GM12878 (cell line): ENCODE results near the gene ROBO1. TPM values are rescaled to one million over a fixed set of nuclear protein-coding genes. Genes with fewer than 3 reads are reported as not detected.

ENCODE experiments used
- ATAC-seq: fragments of 200-7000 bp; cut with Tn5 transposase; 3 replicates; pipeline ENCODE4 v1.9.1; 2020; ENCODE audit warnings: mild to moderate bottlenecking, moderate library complexity
- BruUV-seq: library from RNA; stranded (reverse); fragments of 400-500 nt; replicated peaks from 2 replicates; lab custom pipeline; 2021; lab: Mats Ljungman, UMichigan
- CTCF ChIA-PET: fragments of 300-600 bp; sonication (Branson Sonifier 250); formaldehyde crosslinking; extraction: SDS; loops from one replicate; lab custom pipeline; 2021; ENCODE audit warnings: inconsistent platforms; lab: Yijun Ruan, JAX
- POLR2A ChIA-PET: fragments of 350-600 bp; formaldehyde crosslinking; extraction: SDS; loops from one replicate; lab custom pipeline; 2021; ENCODE audit warnings: inconsistent platforms; lab: Charles Lee
- RAD21 ChIA-PET: fragments of 300-600 bp; sonication (Branson Sonifier 250); formaldehyde crosslinking; loops from one replicate; lab custom pipeline; 2023; ENCODE audit warnings: antibody characterized with exemption; ENCODE audit not compliant: unreplicated experiment; lab: Charles Lee
- SMC1A ChIA-PET: fragments of 300-600 bp; sonication (Branson Sonifier 250); formaldehyde crosslinking; loops from one replicate; lab custom pipeline; 2023; ENCODE audit not compliant: unreplicated experiment, uncharacterized antibody; lab: Charles Lee
- DNase-seq: peaks from one replicate; pipeline ENCODE4 v3.0.0-alpha.2; 2011; ENCODE audit warnings: low read depth, low spot score
- FAIRE-seq: peaks from 3 replicates; lab custom pipeline; 2011; peaks lifted over from hg19 to GRCh38; lab: Jason Lieb, UNC
- H2AFZ ChIP-seq: 2 replicates; pipeline ENCODE4 v1.6.0; 2011; ENCODE audit warnings: low read depth, low read length, control low read depth; ENCODE audit not compliant: control insufficient read depth
- H3K27ac ChIP-seq: 2 replicates; pipeline ENCODE4 v1.5.1; 2011; ENCODE audit warnings: control low read depth; ENCODE audit not compliant: control insufficient read depth, insufficient read depth
- H3K27me3 ChIP-seq, 2 experiments: replicated peaks in 1 of 2; 2 replicates each; pipeline versions ENCODE4 v1.6.0 to v1.6.1; 2011; ENCODE audit warnings: low read length in 1 of 2; ENCODE audit not compliant: control insufficient read depth in 2 of 2, insufficient read depth in 2 of 2
- H3K36me3 ChIP-seq, 2 experiments: 2 replicates each; pipeline ENCODE4 v1.5.1; 2011; ENCODE audit warnings: low read length in 1 of 2; ENCODE audit not compliant: control insufficient read depth in 2 of 2, insufficient read depth in 2 of 2
- H3K4me1 ChIP-seq: 2 replicates; pipeline ENCODE4 v1.6.1; 2011; ENCODE audit warnings: mild to moderate bottlenecking, low read length, moderate library complexity, mixed read lengths; ENCODE audit not compliant: control insufficient read depth, insufficient read depth
- H3K4me2 ChIP-seq: 2 replicates; pipeline ENCODE4 v1.6.0; 2011; ENCODE audit warnings: control low read depth; ENCODE audit not compliant: control insufficient read depth, insufficient read depth
- H3K4me3 ChIP-seq: fragments of 200-600 bp; sonication (generic); 2 replicates; pipeline ENCODE4 v1.5.1; 2016
- H3K79me2 ChIP-seq: 2 replicates; pipeline ENCODE4 v1.6.0; 2011; ENCODE audit warnings: low read length; ENCODE audit not compliant: control insufficient read depth, insufficient read depth
- H3K9ac ChIP-seq: 2 replicates; pipeline ENCODE4 v1.8.0; 2011; ENCODE audit warnings: low read length, control low read depth, mixed read lengths; ENCODE audit not compliant: control insufficient read depth, insufficient read depth
- H3K9me3 ChIP-seq: replicated peaks from 3 replicates; pipeline ENCODE4 v1.5.1; 2011; ENCODE audit warnings: mild to moderate bottlenecking, low read length; ENCODE audit not compliant: control insufficient read depth, insufficient read depth
- H4K20me1 ChIP-seq: 2 replicates; pipeline ENCODE4 v1.6.0; 2011; ENCODE audit not compliant: control insufficient read depth, insufficient read depth
- CBX5 ChIP-seq: sonication (generic); IDR thresholded peaks from 2 replicates; pipeline ENCODE4 v1.6.1; 2016; ENCODE audit warnings: low read depth, moderate library complexity, mild to moderate bottlenecking, inconsistent platforms
- CREM ChIP-seq: IDR thresholded peaks from 2 replicates; pipeline ENCODE4 v1.6.1; 2014; ENCODE audit warnings: antibody characterized with exemption, low read depth
- E4F1 ChIP-seq: fragments of 450-650 bp; IDR thresholded peaks from 2 replicates; pipeline ENCODE4 v1.6.1; 2018; ENCODE audit warnings: borderline replicate concordance, mild to moderate bottlenecking; ENCODE audit not compliant: partially characterized antibody
- EP300 ChIP-seq, 2 experiments: fragments of 150-350 bp in 1 of 2; IDR thresholded peaks; 2 replicates each; pipeline ENCODE4 v1.6.1; 2011 to 2012; ENCODE audit warnings: low read depth in 2 of 2, low read length in 2 of 2, borderline replicate concordance in 1 of 2, improper control_type of control experiment in 1 of 2, inconsistent platforms in 1 of 2; ENCODE audit not compliant: control insufficient read depth in 1 of 2
- EZH2 ChIP-seq: IDR thresholded peaks from 2 replicates; pipeline ENCODE4 v1.6.1; 2012; ENCODE audit warnings: low read depth, mild to moderate bottlenecking, control low read depth, inconsistent platforms, low read length, borderline replicate concordance; ENCODE audit not compliant: control insufficient read depth
- IKZF1 ChIP-seq: fragments of 450-650 bp; conservative IDR thresholded peaks from 2 replicates; pipeline ENCODE4 v1.6.1; 2017; ENCODE audit warnings: antibody characterized with exemption, mild to moderate bottlenecking
- MTA2 ChIP-seq: fragments of 450-650 bp; IDR thresholded peaks from 2 replicates; pipeline ENCODE4 v1.6.1; 2016; ENCODE audit warnings: low read depth, mild to moderate bottlenecking, moderate library complexity
- RB1 ChIP-seq: fragments of 450-650 bp; formaldehyde crosslinking; IDR thresholded peaks from 2 replicates; pipeline ENCODE4 v1.6.1; 2017; ENCODE audit warnings: mild to moderate bottlenecking, borderline replicate concordance
- RBBP5 ChIP-seq: fragments of 200-600 bp; sonication (generic); conservative IDR thresholded peaks from 2 replicates; pipeline ENCODE4 v1.6.1; 2016
- RELA ChIP-seq: fragments of 450-650 bp; IDR thresholded peaks from 2 replicates; pipeline ENCODE4 v1.8.0; 2014; ENCODE audit warnings: borderline replicate concordance; ENCODE audit not compliant: partially characterized antibody
- RUNX3 ChIP-seq: IDR thresholded peaks from 2 replicates; pipeline ENCODE4 v1.6.1; 2012; ENCODE audit warnings: low read length, inconsistent platforms
- SIN3A ChIP-seq: IDR thresholded peaks from 2 replicates; pipeline ENCODE4 v1.6.1; 2012; ENCODE audit warnings: low read depth, low read length, improper control_type of control experiment
- TARDBP ChIP-seq: IDR thresholded peaks from 2 replicates; pipeline ENCODE4 v1.6.1; 2016; ENCODE audit warnings: borderline replicate concordance
- YY1 ChIP-seq: IDR thresholded peaks from 2 replicates; pipeline ENCODE4 v1.6.1; 2011; ENCODE audit warnings: low read depth, mild to moderate bottlenecking, low read length
- ZNF274 ChIP-seq: IDR thresholded peaks from one replicate; pipeline ENCODE4 v1.8.0; 2011; ENCODE audit not compliant: insufficient read length, insufficient read depth
- WGBS: methylation state at CpG from one replicate; pipeline ENCODE4 v1.1.6; 2016; ENCODE audit warnings: low lambda C conversion rate; ENCODE audit not compliant: insufficient replicate concordance, insufficient coverage; ENCODE audit errors: missing lambda C conversion rate; 5-methylcytosine and 5-hydroxymethylcytosine counted together
- in situ Hi-C: fragments of 300-500 bp; cut with MboI; formaldehyde crosslinking; loops from 9 replicates; pipeline ENCODE4 v1.14.3; 2018; ENCODE audit warnings: mixed read lengths
- intact Hi-C: fragments of 100-400 bp; cut with micrococcal nuclease; formaldehyde crosslinking; loops from one replicate; pipeline ENCODE4 v1.14.2; 2022; ENCODE audit not compliant: unreplicated experiment
- polyA plus RNA-seq, 11 experiments: library from polyadenylated mRNA; depleted of rRNA in 4 of 11; unstranded in 6 of 11; stranded (reverse) in 5 of 11; fragments of >200 nt; fragmentation: Nextera tagmentation in 4 of 11; fragmentation: Illumina TruSeq in 1 of 11; extraction: Ambion mirVana in 4 of 11; extraction: Trizol in 1 of 11; gene quantifications; 1 replicate in 1 of 11; 2 replicates in 10 of 11; pipeline versions ENCODE4 v1.2.1 to v1.2.3, GENCODE V29; 2011 to 2016; ENCODE audit warnings: inconsistent platforms in 2 of 11, missing spikeins in 2 of 11, low read depth in 1 of 11
- total RNA-seq, 4 experiments: library from RNA; depleted of rRNA in 3 of 4; stranded (reverse); fragments of >200 nt in 3 of 4; fragmentation: Illumina TruSeq in 1 of 4; extraction: Trizol in 1 of 4; gene quantifications; 2 replicates each; pipeline versions ENCODE4 v1.2.1 to v1.2.3, GENCODE V29; 2013 to 2021

The ROBO1 gene
- total and polyA plus RNA-seq, 10 of the 15 experiments (the other 5 are each of a cell fraction or from before 2014, with no cell fraction given), result 0.29 to 46.5 (median 1.2) TPM

GRCh38 chr3:79002465-79003372, 765.1 kb downstream of the ROBO1 start (continued):
- TF ChIP-seq EP300 (IDR thresholded peaks at IDR 0.05; ENCODE audit: borderline replicate concordance in 1 of 2, control insufficient read depth in 1 of 2, low read depth in 2 of 2, low read length in 2 of 2) (no peak), IKZF1 (peak; percentile 37; the same call in 1 of the 2 replicates)

GRCh38 chr3:79001255-79001654, 766.5 kb downstream of the ROBO1 start:
- SMC1A ChIA-PET, result interaction anchor here (1.0 to 2.8 kb wide), 6 partner anchors 9 to 178 kb away, joined by 3 to 18 read pairs (median 6); no protein-coding TSS in a partner anchor
- ATAC-seq, result no peak
- Histone ChIP-seq H3K4me3 (no peak overlapping the region), H3K27me3 (no peaks in the 10 kb centered on the region), H3K79me2 (no peaks in the 10 kb centered on the region), H3K36me3 (no peaks in the 10 kb centered on the region), H3K27ac (no peak overlapping the region), H3K9me3 (no peaks in the 10 kb centered on the region; the same call in 2 of the 3 replicates), H4K20me1 (no peaks in the 10 kb centered on the region), H3K4me2 (no peak overlapping the region), H2AFZ (no peak overlapping the region), H3K4me1 (no peaks in the 10 kb centered on the region), H3K9ac (no peak overlapping the region)
- intact Hi-C loops (no loop called here), in situ Hi-C loops (no loop called here)
- no peak for FAIRE-seq
- POLR2A ChIA-PET, result interaction anchor here (0.5 kb wide), 1 partner anchor 129 kb away, joined by 5 read pairs; no protein-coding TSS in a partner anchor
- WGBS, result 58% methylated on average over 3 of the region's 3 CpGs
- BruUV-seq, result no TSS peak
- DNase-seq, result no peak
- RAD21 ChIA-PET, result interaction anchor here (1.5 to 2.1 kb wide), 4 partner anchors 11 to 28 kb away, joined by 4 to 10 read pairs (median 8); no protein-coding TSS in a partner anchor
- CTCF ChIA-PET, result interaction anchor here (1.1 kb wide), 1 partner anchor 9 kb away, joined by 3 read pairs; no protein-coding TSS in a partner anchor
- TF ChIP-seq RB1 (no peak), MTA2 (no peak), E4F1 (no peak), RUNX3 (no peak), YY1 (no peak), EZH2 (no peak), CBX5 (no peak), SIN3A (no peak), CREM (no peak), ZNF274 (no peak), TARDBP (no peak), RBBP5 (no peak), RELA (no peak)
